Ammon's horn (tissue), 1 donor: Measurements from ENCODE around the gene ARHGAP22.
A peak's percentile ranks its signal among the peaks of the same experiment; 100 is the strongest.

Source experiments
- DNase-seq: peaks from one replicate; pipeline ENCODE4 v3.0.0-alpha.2; 2016; ENCODE audit warnings: low spot score

The ARHGAP22 gene

GRCh38 chr10:48533540-48533939 lies 71.3 kb downstream of the ARHGAP22 start:
- no peak for DNase-seq

- DNase-seq = no peak
Observed at GRCh38 chr10:48531486-48531885, 73.4 kb downstream of the ARHGAP22 start.

- DNase-seq = no peak
Observed at GRCh38 chr10:48529331-48529730, 75.5 kb downstream of the ARHGAP22 start.

GRCh38 chr10:48527756-48528155 lies 77.1 kb downstream of the ARHGAP22 start:
- DNase-seq = no peak

GRCh38 chr10:48526846-48527505 lies 77.9 kb downstream of the ARHGAP22 start:
- no peak for DNase-seq

GRCh38 chr10:48526011-48526821 lies 78.7 kb downstream of the ARHGAP22 start:
- no peak for DNase-seq

GRCh38 chr10:48525113-48525512 lies 79.8 kb downstream of the ARHGAP22 start:
- no peak for DNase-seq

- no peak for DNase-seq
Observed at GRCh38 chr10:48523820-48524758, 80.8 kb downstream of the ARHGAP22 start.

GRCh38 chr10:48523212-48523819 lies 81.6 kb downstream of the ARHGAP22 start:
- DNase-seq = no peak

- DNase-seq = no peak
Observed at GRCh38 chr10:48522011-48522765, 82.7 kb downstream of the ARHGAP22 start.

GRCh38 chr10:48520594-48520993 lies 84.3 kb downstream of the ARHGAP22 start:
- no peak for DNase-seq

GRCh38 chr10:48520184-48520506 lies 84.7 kb downstream of the ARHGAP22 start:
- no peak for DNase-seq

- DNase-seq = no peak
Observed at GRCh38 chr10:48519481-48520183, 85.2 kb downstream of the ARHGAP22 start.

GRCh38 chr10:48518986-48519385 lies 85.9 kb downstream of the ARHGAP22 start:
- no peak for DNase-seq

GRCh38 chr10:48517911-48518811 lies 86.7 kb downstream of the ARHGAP22 start:
- DNase-seq = peak; percentile 32

- no peak for DNase-seq
Observed at GRCh38 chr10:48517482-48517881, 87.4 kb downstream of the ARHGAP22 start.

GRCh38 chr10:48516911-48517310 lies 88.0 kb downstream of the ARHGAP22 start:
- no peak for DNase-seq

- DNase-seq = no peak
Observed at GRCh38 chr10:48514916-48515315, 90.0 kb downstream of the ARHGAP22 start.

GRCh38 chr10:48514255-48514654 lies 90.6 kb downstream of the ARHGAP22 start:
- no peak for DNase-seq

GRCh38 chr10:48512861-48513260 lies 92.0 kb downstream of the ARHGAP22 start:
- DNase-seq = no peak
